Stimulated activated CD8-positive, alpha-beta memory T cell treated with anti-CD3 and anti-CD28 coated beads, Interleukin-4, amount 100 ng/mL, for 48 hours (primary cell): ENCODE data around the gene TMEM240.
"Not testable (repeated sequence)": the region's sequence is repeated elsewhere in the genome, so short reads cannot be mapped to it uniquely, and the experiment has no call there.

Experiments
- DNase-seq: peaks from one replicate; pipeline ENCODE4 v3.0.0-alpha.2; 2020

Gene TMEM240

DNA sequence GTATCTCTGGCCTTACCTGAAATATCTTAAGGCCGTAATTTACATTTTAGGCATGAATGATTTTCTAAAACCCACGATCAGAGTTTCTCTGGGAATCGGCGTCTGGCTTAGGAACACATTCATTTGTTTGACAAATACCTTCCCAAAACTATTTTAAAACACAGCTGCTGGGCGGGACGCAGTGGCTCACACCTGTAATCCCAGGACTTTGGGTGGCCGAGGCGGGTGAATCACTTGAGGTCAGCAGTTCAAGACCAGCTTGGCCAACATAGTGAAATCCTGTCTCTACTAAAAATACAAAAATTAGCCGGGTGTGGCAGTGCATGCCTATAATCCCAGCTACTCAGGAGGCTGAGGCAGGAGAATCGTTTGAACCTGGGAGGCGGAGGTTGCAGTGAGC is 16.5 kb upstream of the TMEM240 start:
- not testable (repeated sequence) for DNase-seq

DNA sequence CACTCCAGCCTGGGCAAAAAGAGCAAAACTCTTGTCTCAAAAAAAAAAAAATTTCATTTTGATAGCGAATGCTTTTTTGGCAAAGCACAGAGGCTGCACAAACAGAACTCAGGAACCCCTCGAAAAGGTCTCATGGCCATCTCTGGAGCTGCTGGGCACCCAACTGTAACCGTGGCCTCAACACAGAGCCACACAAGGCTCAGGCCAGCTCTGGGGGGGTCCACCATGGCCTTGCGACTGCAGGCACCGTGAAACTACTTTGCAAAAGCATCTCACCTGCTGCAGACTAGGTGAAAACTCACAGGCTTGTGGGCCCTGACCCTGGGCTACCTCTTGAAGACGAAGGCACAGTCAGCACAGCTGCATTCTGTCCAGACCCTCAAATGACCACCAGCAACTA is 16.1 kb upstream of the TMEM240 start:
- DNase-seq = no peak

- DNase-seq = no peak
Measured at GRCh38 chr1:1554926-1555915, 14.8 kb upstream of the TMEM240 start.

DNA sequence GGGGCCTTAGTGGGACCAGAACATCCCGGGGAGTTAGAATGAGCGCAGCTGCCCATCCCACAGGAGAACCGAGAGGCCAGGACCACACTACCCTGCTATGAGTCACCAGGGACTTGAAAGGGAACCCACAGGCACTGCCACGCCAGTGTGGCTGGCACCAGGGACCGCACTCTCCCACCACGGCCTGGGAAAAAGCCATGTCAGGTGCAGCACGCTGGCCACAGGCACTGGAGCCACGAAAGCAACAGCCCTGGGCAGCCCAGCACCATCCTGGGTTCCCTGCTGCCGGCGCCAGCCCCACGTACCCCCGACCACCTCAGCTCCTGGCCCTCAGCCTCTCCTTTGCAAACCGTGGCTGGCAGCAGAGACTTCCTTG is 14.1 kb upstream of the TMEM240 start:
- DNase-seq = no peak

- DNase-seq = no peak
Measured at GRCh38 chr1:1553821-1554494, 13.5 kb upstream of the TMEM240 start.

GRCh38 chr1:1552263-1552639 is 11.8 kb upstream of the TMEM240 start:
- no peak for DNase-seq

GRCh38 chr1:1551524-1552262 is 11.3 kb upstream of the TMEM240 start:
- no peak for DNase-seq

DNA sequence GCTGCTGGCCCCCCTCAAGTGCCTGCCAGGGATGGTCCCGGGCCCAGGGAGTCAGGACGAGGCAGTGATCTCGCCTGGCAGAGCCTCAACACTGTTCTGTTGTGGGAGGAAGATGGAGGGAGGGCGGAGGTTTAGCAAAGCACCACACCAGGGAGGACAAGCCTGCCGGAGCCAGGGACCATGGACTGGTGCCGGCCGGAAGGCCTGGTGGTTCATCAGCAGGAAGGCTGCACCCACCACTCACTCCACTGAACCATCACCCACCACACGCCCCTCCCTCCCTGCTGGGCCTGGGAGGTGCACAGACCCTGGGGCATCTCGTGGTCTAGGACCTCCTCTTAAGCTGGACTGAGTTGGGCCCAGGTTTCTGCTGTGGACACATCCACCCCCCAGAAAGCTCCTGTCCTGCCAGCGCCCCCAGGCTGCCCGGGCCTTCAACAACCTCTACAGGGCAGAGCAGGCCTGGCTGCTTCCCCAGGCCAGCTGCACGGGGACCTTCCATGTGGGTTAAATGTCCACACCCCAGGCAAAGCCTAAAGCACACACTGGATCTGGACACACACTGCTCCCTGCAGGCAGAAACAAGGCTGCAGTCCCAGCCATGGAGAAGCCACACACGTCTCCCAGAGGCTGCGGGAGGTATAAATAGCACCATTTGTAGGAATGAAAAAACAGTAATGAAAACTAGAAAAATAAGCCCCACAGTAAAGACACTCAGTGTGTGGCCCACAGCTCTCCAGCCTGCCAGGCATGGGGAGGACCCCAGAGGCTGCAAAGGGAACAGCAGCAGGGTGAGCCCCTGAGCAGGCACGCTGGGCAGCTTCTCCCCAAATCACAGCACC is 10.4 kb upstream of the TMEM240 start:
- no peak for DNase-seq

DNA sequence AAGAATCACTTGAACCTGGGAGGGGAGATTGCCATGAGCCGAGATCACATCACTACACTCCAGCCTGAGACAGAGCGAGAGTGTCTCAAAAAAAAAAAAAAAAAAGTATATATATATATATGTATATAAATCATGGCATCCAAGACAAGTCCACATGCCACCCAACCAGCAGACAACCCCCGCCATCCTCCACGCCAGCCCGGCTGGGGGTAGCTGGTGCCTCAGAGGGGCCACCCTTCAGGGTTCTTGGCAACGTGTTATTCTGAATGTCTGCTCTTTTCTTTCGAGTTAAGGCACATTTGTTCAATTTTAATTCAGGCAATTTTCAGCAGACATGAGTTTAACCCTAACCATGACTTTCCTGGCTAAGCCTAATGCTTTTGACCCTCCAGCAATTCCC is 9.7 kb upstream of the TMEM240 start:
- no peak for DNase-seq

DNA sequence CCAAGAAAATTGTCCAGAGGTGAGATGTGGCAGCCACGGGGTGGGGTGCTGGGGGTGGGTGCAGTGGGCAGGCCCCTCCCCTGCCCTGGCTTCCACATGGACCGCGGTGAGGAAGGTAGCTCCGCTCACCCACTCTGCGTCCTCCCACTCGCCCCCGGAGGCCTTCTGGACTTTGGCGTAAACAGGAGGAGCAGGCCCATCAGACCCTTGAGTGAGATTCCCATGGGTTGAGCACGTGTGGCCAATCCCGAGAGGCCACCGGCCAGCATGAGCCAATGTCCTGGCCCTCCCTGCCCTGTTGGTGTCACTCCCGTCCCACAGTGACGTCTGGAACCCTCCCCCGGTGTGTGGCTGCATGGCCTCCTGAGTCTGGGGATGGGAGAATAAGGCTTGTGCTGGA is 8.2 kb upstream of the TMEM240 start:
- no peak for DNase-seq

DNA sequence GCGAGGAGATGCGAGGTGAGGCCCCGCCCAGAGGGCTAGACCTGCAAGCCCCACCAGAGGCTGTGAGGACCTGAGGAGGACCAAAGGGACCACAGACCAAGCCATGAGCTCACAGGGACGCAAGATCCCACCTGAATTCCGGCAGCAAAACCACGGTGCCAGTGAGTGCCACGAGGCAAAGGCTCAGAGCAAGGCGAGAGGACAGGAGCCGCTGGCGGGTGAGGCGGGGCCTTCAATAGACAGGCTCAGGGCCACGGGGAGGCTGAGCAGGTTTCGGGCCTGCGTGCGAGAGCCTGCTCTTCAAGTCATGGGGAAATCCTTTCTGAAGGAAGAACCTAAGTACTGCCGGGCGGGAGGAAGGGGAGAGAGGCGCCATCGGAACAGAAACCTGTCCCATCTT is 7.1 kb upstream of the TMEM240 start:
- DNase-seq = no peak

- DNase-seq = no peak
Measured at GRCh38 chr1:1547011-1547410, 6.6 kb upstream of the TMEM240 start.

DNA sequence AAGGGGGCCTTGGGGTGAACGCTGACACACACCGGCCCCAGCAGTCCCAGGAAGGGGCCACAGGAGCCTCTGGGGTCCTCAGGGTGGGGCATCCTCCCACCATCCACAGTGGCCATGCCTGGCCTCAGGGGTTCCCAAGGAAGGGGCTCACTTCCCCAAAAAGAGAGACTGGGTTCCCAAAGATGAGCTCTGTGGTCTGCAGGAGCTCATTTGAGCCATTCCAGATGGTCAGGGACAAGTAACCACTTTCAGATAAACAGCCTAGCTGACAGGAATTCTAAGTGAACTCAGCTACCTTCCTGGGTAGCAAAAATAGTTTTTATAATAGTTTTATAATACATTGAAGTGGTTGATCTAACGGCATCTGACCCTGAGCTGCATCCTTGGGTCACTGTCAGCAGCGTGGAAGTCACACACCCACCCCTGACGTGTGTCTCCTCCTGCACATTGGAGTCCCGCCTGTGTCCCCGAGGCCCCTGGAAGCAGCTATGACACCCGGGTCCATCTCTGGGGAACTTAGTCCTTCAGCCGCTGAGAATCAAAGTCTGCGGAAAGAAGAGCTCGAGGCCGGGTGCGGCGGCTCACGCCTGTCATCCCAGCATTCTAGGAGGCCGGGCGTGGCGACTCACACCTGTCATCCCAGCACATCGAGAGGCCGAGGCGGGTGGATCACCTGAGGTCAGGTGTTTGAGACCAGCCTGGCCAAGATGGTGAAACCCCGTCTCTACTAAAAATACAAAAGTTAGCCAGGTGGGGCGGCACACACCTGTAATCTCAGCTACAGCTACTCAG is 5.7 kb upstream of the TMEM240 start:
- no peak for DNase-seq

GRCh38 chr1:1544544-1544943 is 4.1 kb upstream of the TMEM240 start:
- no peak for DNase-seq

- no peak for DNase-seq
Measured at GRCh38 chr1:1543706-1544099, 3.3 kb upstream of the TMEM240 start.

DNA sequence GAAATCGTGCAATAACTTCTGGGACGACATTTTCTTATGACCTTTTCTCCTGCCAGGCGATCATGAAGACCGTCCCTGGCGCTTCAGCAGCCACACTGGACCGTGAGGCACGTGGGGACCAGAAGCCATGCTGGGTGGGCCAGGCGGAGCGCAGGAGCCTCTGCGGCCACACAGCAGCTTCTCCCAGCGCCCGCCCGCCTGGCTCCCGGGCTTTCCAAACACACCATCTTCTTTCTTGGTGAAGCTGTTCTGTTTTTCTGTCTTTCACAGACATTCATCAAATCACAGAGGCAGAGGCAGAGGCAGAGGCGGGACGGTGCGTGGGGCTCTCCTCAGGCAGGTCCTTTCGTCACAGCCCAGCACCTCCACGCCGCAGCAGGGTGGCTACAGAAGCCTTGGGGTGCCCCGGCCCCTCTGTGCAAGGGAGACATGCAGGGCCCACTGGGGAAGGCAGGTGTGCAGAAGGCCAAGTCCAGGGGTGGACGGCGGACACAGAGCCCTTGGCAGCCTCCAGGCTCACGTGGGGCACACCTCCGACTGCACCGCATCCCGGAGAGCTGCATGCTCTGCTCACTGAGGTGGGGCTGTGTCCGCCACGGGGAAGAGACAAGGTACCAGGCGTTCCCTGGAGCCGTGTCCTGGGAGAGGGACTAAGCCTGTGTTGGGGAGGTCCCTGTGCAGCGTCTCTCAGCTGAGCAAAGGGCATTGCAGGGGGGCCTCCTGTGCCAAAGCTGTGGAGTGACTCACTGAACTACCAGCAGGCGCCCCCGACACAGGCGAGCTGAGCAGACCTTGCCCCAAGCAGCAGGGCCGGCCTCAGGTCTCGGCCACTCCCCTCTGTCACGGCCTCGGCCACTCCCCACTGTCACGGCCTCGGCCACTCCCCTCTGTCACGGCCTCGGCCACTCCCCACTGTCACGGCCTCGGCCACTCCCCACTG is 2.6 kb upstream of the TMEM240 start:
- DNase-seq = no peak

DNA sequence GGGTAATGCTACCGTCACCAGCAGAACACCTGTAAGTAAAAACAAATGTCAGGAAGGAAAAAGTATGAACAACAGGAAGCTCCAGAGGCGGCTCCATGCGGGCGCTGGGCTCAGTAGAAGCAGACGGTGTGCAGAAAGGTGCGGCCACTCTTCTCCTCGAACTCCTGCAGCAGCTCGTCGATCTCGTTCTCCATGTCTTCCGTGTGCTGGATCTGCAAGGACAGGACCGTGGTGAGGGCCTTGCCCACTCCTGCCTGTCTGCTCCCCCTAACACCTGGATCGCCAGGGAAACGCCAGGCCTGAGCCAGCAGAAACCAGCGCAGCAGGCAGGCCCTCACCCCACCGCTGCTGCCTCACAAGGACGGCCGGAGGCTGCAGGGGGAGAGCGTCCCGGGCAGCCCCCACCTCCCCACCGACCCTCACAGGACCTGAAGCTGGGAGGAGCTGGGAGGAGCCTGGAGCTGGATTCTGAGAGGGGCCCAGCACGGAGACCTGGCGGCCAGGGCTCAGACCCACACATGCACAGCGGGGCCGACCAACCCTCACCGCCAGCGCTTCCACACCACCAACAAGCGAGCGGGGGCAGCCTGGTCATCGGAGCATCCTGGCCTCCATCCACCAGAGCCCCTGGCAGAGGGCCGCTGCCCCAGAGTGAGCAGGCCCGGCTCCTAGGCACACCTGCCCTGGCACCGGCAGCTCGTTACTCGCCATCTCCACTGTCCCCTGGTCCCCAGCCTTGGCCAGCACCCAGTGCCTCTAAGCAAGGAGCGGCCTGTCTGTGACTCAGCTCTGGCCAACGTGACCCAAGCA is 1.7 kb upstream of the TMEM240 start:
- DNase-seq = no peak

DNA sequence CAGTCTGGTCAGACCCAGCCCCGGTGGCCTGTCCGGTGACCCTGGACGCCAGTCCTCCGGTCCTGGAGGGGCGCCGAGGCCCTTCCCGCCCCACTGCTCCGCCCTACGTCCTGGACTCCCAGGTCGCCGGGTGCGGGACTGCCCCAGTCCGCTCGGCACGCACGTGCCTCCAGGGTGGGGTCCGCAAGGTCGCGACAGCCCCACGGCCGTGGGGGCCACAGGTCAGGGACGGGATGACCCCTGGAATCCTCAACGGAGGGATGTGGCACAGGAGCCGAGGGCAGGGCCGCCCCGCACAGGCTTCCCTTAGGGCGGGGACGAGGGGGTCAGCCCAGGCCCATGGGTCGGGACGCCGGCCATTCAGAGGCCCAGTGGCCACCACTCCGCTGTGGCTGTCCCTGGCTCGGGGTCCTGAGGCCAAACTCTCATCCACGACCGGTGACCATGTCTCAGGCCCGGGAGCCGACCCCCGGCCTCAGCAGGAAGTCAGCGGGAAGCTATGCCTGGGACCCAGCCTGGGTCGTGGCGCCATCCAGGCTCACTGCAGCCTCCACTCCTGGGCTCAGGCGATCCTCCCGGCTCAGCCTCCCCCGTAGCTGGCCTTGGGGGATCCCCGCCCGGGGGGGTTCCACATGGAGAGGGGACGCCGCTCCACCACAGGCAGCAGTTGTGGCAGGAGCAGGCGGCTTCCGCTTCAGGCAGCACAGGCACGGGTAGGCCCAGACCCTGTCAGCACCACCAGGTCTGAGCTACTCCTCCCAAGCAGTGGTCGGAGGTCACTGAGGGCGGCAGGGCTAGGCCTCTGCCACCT is 599 bp upstream of the TMEM240 start:
- no peak for DNase-seq
